ENCODE data around the gene EXOC5. TPM values are rescaled to one million over a fixed set of nuclear protein-coding genes. Genes with fewer than 3 reads are reported as not detected.
"Not testable (repeated sequence)": the region's sequence is repeated elsewhere in the genome, so short reads cannot be mapped to it uniquely, and the experiment has no call there.

Gene EXOC5
- total RNA-seq, 2 experiments from 2014 or later = 82.1 to 82.6 TPM

DNA sequence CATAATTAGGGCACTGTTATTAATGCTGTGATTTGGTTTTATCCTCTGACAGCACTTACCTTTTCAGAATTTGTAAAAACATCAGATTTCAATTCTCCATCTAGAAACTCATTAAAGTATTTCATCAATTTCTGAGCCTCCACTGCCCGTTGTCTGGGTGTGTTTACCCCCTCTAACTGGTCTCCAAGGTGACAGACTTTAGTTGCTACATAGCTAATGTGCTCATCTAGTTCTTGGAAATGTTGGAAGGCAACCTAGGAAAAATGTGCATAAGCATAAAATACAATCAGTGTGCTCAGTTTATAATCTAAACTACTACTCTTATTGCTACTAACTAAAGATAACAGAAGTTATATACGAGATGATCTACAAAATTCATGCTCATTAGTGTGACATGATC, 24.6 kb downstream of the EXOC5 start:
- Mint-ChIP-seq H3K9me3 (no peaks in the 10 kb centered on the region), H3K4me3 (no peak overlapping the region), H3K4me1 (ENCODE audit: low read depth) (no peaks in the 10 kb centered on the region), H3K36me3 (peaks cover 12% of the 10 kb centered on the region), H3K27ac (no peak overlapping the region), H3K27me3 (no peaks in the 10 kb centered on the region)
- DNase-seq = no peak
- ChIA-PET CTCF (interaction anchor here (0.7 kb wide), 1 partner anchor 754 kb away, joined by 3 read pairs; no protein-coding TSS in a partner anchor), POLR2A (no interaction called here)
- intact Hi-C loops (cut with micrococcal nuclease) = no loop called here

DNA sequence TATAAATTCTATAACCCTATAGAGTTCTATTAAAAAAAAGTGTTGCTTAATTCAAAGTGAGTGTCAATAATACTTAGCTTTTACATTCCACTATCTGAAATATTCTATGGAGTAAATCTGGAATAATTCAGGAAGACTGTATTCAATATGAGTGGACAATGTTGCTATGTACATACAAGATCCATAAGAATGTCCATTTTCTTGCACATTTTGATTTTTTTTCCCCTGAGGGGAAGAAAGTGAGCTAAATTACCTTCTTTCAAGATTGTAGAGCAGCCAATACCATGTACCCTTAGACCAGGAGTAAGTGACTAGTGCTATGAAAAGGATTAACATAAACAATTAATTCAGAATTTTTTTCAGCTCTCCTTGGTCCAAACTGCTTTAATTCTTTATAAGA, 25.4 kb downstream of the EXOC5 start:
- Mint-ChIP-seq H3K36me3 (peaks cover 12% of the 10 kb centered on the region), H3K27ac (no peak overlapping the region), H3K4me1 (ENCODE audit: low read depth) (no peaks in the 10 kb centered on the region), H3K9me3 (no peaks in the 10 kb centered on the region), H3K4me3 (no peak overlapping the region), H3K27me3 (no peaks in the 10 kb centered on the region)
- POLR2A ChIA-PET = no interaction called here
- CTCF ChIA-PET = interaction anchor here (0.7 kb wide), 1 partner anchor 753 kb away, joined by 3 read pairs; no protein-coding TSS in a partner anchor
- DNase-seq = no peak
- intact Hi-C loops (cut with micrococcal nuclease) = no loop called here

DNA sequence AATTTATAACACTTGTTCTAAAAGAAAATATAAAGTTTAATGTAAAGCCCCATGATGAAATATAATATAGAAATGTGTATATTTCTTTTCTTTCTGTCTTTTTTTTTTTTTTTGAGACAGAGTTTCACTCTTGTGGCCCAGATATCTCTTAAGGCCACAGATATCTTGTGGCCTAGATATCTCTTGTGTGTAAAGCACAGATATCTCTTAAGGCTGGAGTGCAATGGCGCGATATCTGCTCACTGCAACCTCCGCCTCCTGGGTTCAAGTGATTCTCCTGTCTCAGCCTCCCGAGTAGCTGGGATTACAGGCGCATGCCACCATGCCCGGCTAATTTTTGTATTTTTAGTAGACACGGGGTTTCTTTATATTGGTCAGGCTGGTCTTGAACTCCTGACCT, 28.6 kb downstream of the EXOC5 start:
- H3K36me3 Mint-ChIP-seq; H3K4me3 Mint-ChIP-seq; H3K9me3 Mint-ChIP-seq; H3K4me1 Mint-ChIP-seq (ENCODE audit: low read depth); intact Hi-C loops (cut with micrococcal nuclease); POLR2A ChIA-PET; H3K27me3 Mint-ChIP-seq; CTCF ChIA-PET; DNase-seq; H3K27ac Mint-ChIP-seq: not testable (repeated sequence)

DNA sequence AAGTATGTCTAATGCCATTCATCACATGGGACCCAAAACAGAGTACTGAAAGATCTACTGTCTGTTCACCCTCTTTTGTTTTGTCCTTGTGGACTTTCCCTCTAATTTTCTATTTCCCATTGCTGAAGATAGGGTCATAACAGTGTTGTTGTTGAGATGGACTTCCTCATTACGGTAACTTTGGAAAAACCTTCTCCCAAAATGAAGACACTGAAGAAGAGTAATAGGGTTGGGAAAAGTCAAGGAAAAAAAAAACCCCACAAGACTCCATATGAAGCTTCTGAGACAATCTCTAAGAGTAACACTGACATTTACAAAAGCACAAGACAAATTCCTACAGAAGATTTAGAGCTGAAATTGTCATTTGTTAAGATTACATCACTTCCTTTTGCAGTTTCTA, 36.7 kb downstream of the EXOC5 start:
- peaks cover 8% of the 10 kb centered on the region for H3K4me1 Mint-ChIP-seq (ENCODE audit: low read depth)
- CTCF ChIA-PET = no interaction called here
- no peak overlapping the region for H3K27ac Mint-ChIP-seq
- H3K27me3 Mint-ChIP-seq = no peaks in the 10 kb centered on the region
- H3K36me3 Mint-ChIP-seq = peaks cover 39% of the 10 kb centered on the region
- POLR2A ChIA-PET = no interaction called here
- intact Hi-C loops (cut with micrococcal nuclease) = no loop called here
- H3K4me3 Mint-ChIP-seq = no peak overlapping the region
- DNase-seq = no peak
- peaks cover 4% of the 10 kb centered on the region for H3K9me3 Mint-ChIP-seq

DNA sequence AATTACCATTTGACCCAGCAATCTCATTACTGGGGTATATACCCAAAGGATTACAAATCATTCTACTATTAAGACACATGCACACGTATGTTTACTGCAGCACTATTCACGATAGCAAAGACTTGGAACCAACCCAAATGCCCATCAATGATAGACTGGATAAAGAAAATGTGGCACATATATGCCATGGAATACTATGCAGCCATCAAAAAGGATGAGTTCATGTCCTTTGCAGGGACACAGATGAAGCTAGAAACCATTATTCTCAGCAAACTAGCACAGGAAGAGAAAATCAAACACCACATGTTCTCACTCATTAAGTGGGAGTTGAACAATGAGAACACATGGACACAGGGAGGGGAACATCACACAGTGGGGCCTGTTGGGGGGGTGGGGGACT, 40.4 kb downstream of the EXOC5 start:
- intact Hi-C loops (cut with micrococcal nuclease); H3K9me3 Mint-ChIP-seq: not testable (repeated sequence)

DNA sequence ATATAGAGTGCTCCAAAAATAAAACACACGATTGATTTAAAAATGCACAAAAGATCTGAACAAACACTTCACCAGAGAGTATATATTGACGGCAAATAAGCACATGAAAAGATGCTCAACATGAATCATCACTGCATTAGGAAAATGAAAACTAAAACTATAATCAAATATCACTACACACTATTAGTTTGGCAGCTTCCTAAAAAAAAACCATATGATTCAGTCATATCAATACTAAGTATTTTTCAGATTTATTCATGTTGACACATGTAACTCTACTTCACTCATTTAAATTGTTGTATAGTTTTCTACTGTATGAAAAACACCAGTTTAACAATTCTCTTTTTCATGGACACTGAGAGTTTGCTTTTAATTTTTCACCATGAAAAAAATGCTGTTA, 41.6 kb downstream of the EXOC5 start:
- no peaks in the 10 kb centered on the region for H3K27me3 Mint-ChIP-seq
- CTCF ChIA-PET = no interaction called here
- peaks cover 42% of the 10 kb centered on the region for H3K36me3 Mint-ChIP-seq
- POLR2A ChIA-PET = no interaction called here
- H3K4me1 Mint-ChIP-seq (ENCODE audit: low read depth) = peaks cover 12% of the 10 kb centered on the region
- no peak for DNase-seq
- intact Hi-C loops (cut with micrococcal nuclease) = no loop called here
- H3K27ac Mint-ChIP-seq = no peak overlapping the region
- no peak overlapping the region for H3K4me3 Mint-ChIP-seq
- peaks cover 4% of the 10 kb centered on the region for H3K9me3 Mint-ChIP-seq

More for the DNA sequence above, 40.4 kb downstream of the EXOC5 start:
- DNase-seq, H3K4me3 Mint-ChIP-seq, POLR2A ChIA-PET, CTCF ChIA-PET, H3K27me3 Mint-ChIP-seq, H3K27ac Mint-ChIP-seq: not testable (repeated sequence)
- peaks cover 12% of the 10 kb centered on the region for H3K4me1 Mint-ChIP-seq (ENCODE audit: low read depth)
- H3K36me3 Mint-ChIP-seq = peaks cover 47% of the 10 kb centered on the region

DNA sequence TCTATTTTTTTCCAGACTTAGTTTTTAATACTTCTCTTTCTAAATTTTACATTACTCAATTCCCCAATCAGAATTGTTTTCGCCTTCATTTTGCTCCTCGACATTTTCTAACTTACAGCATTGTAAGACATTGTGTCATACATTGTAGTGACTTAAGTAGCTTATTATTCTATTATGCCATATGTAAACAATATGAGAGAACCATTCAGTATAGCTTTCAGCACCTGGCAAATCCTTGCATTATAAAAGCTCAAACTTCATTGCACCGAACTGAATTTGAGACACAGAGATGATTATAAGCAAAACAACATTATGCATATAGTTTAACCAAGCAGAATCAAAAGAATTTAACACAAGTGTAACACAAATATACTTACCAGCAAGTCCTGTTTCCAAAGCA, 46.8 kb downstream of the EXOC5 start:
- DNase-seq = no peak
- ChIA-PET CTCF (no interaction called here), POLR2A (no interaction called here)

DNA sequence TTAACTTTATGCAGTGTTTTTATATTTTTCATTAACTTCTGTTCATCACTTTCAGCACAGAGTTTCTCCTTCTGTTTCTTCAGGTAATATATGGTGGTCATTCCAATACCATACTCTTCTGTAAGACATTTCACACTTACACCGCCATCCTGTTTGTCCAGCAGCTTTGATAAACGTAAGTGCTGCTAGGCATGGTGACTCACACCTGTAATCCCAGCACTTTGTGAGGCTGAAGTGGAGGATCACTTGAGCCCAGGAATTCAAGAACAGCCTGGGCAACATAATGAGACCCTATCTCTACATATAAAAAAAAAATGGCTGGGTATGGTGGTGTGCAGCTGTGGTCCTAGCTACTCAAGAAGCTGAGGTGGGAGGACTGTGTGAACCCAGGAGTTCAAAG, 55.8 kb downstream of the EXOC5 start:
- Mint-ChIP-seq H3K27ac (no peak overlapping the region), H3K9me3 (no peaks in the 10 kb centered on the region), H3K27me3 (no peaks in the 10 kb centered on the region), H3K4me1 (ENCODE audit: low read depth) (no peaks in the 10 kb centered on the region), H3K4me3 (no peak overlapping the region), H3K36me3 (peaks cover 41% of the 10 kb centered on the region)
- DNase-seq = no peak
- POLR2A ChIA-PET = no interaction called here
- intact Hi-C loops (cut with micrococcal nuclease) = no loop called here
- CTCF ChIA-PET = no interaction called here

More for the DNA sequence above, 46.8 kb downstream of the EXOC5 start:
- no peaks in the 10 kb centered on the region for H3K9me3 Mint-ChIP-seq
- H3K4me1 Mint-ChIP-seq (ENCODE audit: low read depth) = peaks cover 3% of the 10 kb centered on the region
- H3K27ac Mint-ChIP-seq = no peak overlapping the region
- no peak overlapping the region for H3K4me3 Mint-ChIP-seq
- no peaks in the 10 kb centered on the region for H3K27me3 Mint-ChIP-seq
- peaks cover 34% of the 10 kb centered on the region for H3K36me3 Mint-ChIP-seq
- intact Hi-C loops (cut with micrococcal nuclease) = no loop called here

DNA sequence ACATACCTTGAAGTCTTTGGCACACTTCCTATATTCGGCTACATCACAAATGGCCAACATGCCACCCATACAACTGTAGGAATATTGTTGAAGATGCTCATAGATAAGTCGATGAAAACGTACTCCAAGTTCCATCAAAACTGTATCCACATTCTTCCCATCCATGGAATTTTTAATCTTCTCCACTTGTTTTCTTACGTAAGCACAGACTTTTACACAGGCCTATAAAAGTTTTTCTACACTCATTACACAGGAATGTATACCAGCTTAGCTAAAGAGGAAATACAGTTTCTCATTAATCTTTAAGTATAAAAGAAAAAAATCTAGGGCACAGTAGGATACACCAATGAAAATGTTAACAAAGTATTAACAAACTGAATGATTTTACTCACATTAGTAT, 59.1 kb downstream of the EXOC5 start:
- H3K27ac Mint-ChIP-seq = no peak overlapping the region
- ChIA-PET CTCF (no interaction called here), POLR2A (no interaction called here)
- H3K36me3 Mint-ChIP-seq = peaks cover 28% of the 10 kb centered on the region
- no peak for DNase-seq
- no peaks in the 10 kb centered on the region for H3K27me3 Mint-ChIP-seq
- H3K4me3 Mint-ChIP-seq = no peak overlapping the region
- H3K4me1 Mint-ChIP-seq (ENCODE audit: low read depth) = no peaks in the 10 kb centered on the region
- intact Hi-C loops (cut with micrococcal nuclease) = no loop called here
- no peaks in the 10 kb centered on the region for H3K9me3 Mint-ChIP-seq

DNA sequence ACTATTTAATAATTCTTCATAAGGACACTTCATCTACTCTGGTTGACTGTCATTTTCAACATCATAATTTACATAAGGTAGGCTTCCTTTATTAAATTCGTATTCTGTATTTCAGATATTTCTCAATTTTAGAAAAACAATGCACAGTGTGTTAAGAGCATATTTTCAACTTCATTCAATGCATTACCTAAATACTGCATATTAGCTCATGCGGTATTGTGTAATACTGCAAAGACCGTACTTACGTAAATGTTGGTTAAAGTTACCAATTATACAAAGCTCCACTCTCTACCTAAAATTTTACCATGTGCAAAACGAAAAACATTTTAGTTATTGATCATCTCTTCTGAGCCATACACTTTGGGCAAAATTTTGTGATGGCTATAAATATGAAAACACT, 62.8 kb downstream of the EXOC5 start:
- no peaks in the 10 kb centered on the region for H3K27me3 Mint-ChIP-seq
- peaks cover 13% of the 10 kb centered on the region for H3K36me3 Mint-ChIP-seq
- no peak overlapping the region for H3K4me3 Mint-ChIP-seq
- DNase-seq = no peak
- CTCF ChIA-PET = no interaction called here
- H3K4me1 Mint-ChIP-seq (ENCODE audit: low read depth) = no peaks in the 10 kb centered on the region
- POLR2A ChIA-PET = no interaction called here
- intact Hi-C loops (cut with micrococcal nuclease) = no loop called here
- H3K27ac Mint-ChIP-seq = no peak overlapping the region
- no peaks in the 10 kb centered on the region for H3K9me3 Mint-ChIP-seq

DNA sequence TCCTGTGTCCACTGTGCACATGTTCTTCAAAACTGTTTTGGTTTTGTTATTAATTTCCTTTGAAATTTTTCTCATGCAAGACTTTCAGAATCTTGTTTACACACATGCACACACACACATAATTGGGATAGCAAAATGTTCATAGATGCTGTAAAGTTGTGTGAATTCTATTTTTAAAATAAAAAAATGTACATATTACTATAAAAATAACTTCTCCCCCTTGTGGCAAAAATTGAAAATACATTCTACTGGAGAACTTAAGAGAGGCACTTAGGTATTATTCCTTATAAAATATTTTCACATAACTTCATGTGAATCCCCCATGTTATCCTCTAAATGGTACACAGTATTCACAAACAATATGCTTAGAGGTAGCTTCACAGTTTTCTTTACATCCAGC, 66.0 kb downstream of the EXOC5 start:
- H3K9me3 Mint-ChIP-seq; H3K4me3 Mint-ChIP-seq; DNase-seq; CTCF ChIA-PET; H3K27ac Mint-ChIP-seq; POLR2A ChIA-PET; H3K36me3 Mint-ChIP-seq; H3K27me3 Mint-ChIP-seq; H3K4me1 Mint-ChIP-seq (ENCODE audit: low read depth): not testable (repeated sequence)
- intact Hi-C loops (cut with micrococcal nuclease) = loop anchor here (5.0 kb wide), 1 partner anchor 710 kb away; no protein-coding TSS in a partner anchor

DNA sequence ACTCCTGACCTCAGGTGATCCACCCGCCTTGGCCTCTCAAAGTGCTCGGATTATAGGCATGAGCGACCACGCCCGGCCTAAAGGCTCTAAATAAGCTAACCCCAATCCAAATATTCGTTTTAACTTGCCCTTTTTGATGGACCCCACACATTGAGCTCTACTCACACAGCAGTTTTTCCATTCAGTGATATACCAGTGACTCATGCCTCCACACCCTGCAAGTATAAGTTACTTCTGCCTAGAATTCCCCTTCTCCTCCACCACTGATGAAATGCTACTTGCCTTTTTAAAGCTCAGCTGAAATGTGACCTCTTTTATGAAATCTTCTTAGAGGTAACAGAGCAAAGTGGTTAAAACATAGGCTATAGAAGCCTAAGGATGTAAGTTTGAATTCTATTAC, 68.8 kb downstream of the EXOC5 start:
- H3K27me3 Mint-ChIP-seq = peaks cover 7% of the 10 kb centered on the region
- H3K9me3 Mint-ChIP-seq = no peaks in the 10 kb centered on the region
- intact Hi-C loops (cut with micrococcal nuclease) = loop anchor here (5.0 kb wide), 1 partner anchor 708 kb away; no protein-coding TSS in a partner anchor
- POLR2A ChIA-PET = no interaction called here
- H3K4me3 Mint-ChIP-seq = no peak overlapping the region
- no peaks in the 10 kb centered on the region for H3K36me3 Mint-ChIP-seq
- no peak for DNase-seq
- no peak overlapping the region for H3K27ac Mint-ChIP-seq
- CTCF ChIA-PET = interaction anchor here (1.0 kb wide), 1 partner anchor 709 kb away, joined by 5 read pairs; no protein-coding TSS in a partner anchor
- H3K4me1 Mint-ChIP-seq (ENCODE audit: low read depth) = no peaks in the 10 kb centered on the region

DNA sequence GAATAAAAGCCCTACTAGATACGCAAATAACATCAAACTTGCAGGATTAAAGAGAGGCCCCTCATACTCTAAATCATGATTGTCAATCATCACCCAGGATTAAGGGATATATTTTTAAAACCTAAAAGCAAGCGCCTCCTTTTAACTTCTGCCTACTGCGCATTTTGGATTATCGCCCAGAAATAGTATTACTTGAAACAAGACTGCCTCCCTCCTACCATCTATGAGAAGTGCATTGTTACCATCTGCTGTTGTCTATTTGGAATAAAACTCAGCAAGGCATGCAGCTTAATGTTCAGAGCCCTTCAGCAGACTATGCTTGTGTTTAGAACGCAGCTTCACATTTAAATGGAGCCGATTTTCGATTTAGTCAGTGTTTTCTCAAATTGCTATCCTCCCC, 79.6 kb downstream of the EXOC5 start:
- Mint-ChIP-seq H3K4me1 (ENCODE audit: low read depth) (no peaks in the 10 kb centered on the region), H3K4me3 (no peak overlapping the region), H3K27me3 (peaks cover 16% of the 10 kb centered on the region), H3K9me3 (no peaks in the 10 kb centered on the region), H3K36me3 (no peaks in the 10 kb centered on the region), H3K27ac (no peak overlapping the region)
- DNase-seq = no peak
- intact Hi-C loops (cut with micrococcal nuclease) = no loop called here
- POLR2A ChIA-PET = no interaction called here
- CTCF ChIA-PET = no interaction called here
